GM19467 (cell line): Measurements from ENCODE around the gene HMGCL.
A peak's percentile ranks its signal among the peaks of the same experiment; 100 is the strongest.
"Not testable (repeated sequence)": the region's sequence is repeated elsewhere in the genome, so short reads cannot be mapped to it uniquely, and the experiment has no call there.

Source experiments
- ATAC-seq: cut with Tn5 transposase; IDR thresholded peaks from one replicate; pipeline ENCODE4 v1.9.1; 2021; ENCODE audit warnings: mild to moderate bottlenecking, moderate library complexity; ENCODE audit not compliant: unreplicated experiment

The HMGCL gene

DNA sequence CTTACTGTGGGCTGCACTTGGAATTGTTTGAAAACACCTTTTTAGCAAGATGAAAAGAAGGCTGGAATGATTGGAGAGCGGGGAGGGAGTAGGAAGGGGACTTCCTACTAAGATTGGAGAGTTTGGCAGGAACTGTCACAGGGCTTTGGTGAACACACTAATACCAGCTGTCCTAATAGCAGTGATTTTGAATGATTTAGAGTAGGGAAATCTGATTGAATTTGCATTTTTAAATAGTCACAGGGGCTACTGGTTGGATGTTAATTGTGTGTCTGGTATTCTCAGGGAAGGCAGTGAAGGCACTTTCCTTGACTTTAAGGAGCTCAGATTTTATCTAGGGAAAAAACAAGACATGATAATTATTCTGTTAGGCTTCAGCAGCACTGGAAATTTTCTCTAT lies 2.5 kb upstream of the HMGCL start:
- no peak for ATAC-seq

GRCh38 chr1:23826590-23826989 lies 1.4 kb upstream of the HMGCL start:
- not testable (repeated sequence) for ATAC-seq

DNA sequence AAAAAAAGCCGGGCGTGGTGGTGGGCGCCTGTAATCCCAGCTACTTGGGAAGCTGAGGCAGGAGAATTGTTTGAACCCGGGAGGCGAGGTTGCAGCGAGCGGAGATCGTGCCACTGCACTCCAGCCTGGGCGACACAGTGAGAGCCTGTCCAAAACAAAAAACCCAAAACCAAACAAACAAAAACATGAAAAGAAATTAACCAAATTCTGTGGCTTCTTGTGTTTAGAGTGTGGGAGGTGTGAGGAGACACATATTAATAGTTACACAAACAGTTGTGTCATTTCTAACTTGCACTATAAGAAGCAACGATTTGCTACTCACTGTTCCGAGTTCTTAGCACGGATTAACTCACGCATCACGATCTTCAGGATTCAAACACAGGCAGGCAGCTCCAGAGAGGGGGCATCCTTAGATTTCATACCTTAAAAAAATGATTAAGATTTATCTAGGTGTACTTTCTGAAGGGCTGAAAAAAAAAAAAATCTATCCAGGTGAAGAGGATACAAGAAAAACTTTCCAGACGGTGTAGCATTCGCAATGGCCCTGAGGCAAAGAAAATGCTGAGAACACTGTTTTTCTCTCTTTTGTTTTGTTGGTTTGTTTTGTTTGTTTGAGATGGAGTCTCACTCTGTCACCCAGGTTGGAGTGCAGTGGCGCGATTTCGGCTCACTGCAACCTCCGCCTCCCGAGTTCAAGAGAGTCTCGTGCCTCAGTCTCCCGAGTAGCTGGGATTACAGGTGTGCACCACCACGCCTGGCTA lies 713 bp upstream of the HMGCL start:
- no peak for ATAC-seq

GRCh38 chr1:23824711-23825075 lies 536 bp downstream of the HMGCL start:
- no peak for ATAC-seq

DNA sequence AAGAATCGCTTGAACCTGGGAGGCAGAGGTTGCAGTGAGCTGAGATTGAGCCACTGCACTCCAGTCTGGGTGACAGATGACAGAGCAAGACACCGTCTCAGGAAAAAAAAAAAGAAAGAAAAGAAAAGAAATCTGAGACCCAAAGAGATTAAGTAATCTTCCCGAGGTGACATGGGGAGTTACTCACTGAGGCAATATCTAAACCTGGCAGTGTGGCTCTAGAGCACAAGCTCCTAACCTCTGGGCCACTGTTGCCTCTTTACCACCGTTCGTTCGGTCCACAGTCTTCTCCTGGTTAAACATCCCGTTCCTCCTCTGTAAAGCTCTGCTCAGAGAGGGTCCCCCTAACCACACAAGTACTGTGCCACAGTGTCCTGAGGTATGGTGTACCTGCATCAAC lies 1.5 kb downstream of the HMGCL start:
- ATAC-seq, result no peak

- no peak for ATAC-seq
Measured at GRCh38 chr1:23817633-23818032, 7.6 kb downstream of the HMGCL start.

- no peak for ATAC-seq
Measured at GRCh38 chr1:23816906-23817305, 8.3 kb downstream of the HMGCL start.

- ATAC-seq, result no peak
Measured at GRCh38 chr1:23816361-23816760, 8.9 kb downstream of the HMGCL start.

GRCh38 chr1:23814016-23814415 lies 11.2 kb downstream of the HMGCL start:
- ATAC-seq, result no peak

GRCh38 chr1:23810818-23811540 lies 14.2 kb downstream of the HMGCL start:
- no peak for ATAC-seq

DNA sequence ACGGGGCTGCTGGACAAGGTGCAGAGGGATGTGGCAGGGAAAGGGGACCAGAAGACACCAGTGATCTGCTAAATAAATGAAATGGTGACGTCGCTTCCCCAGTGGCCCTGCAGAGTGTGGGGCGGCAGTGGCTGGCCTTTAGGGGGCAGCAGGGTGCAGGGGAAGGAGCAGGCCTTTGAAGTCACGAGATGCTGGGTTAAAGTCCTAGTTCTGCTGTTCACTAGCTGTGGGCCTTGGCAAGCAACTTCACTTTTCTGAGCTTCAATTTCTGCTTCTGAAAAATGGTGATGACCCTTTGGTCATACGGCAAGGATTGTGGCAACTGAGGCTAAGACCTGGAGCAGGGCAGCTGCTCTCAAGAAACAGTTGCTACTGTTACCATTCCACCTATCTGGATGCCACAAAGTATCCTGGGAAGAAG lies 15.5 kb downstream of the HMGCL start:
- peak; percentile 49 for ATAC-seq

- ATAC-seq, result no peak
Measured at GRCh38 chr1:23807453-23807852, 17.8 kb downstream of the HMGCL start.

GRCh38 chr1:23806280-23806679 lies 18.9 kb downstream of the HMGCL start:
- no peak for ATAC-seq

DNA sequence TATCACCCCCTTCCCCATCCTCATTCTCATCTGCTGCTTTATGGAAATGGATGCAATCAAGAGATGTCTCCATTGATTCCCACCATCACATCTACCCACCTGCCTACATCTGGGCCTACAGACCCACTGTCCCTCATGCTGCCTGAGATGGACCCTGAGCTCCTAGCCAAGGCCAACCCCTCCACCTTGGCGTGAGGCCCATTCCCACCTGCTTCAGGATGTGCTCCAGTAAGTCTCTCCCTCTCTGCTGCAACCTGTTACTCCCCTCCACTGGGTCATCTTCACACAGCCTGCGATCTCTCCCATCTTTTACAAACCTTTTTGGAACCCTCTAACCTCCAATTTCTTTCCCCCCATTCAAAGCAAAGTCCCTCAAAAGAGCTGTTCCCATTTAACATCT lies 20.2 kb downstream of the HMGCL start:
- ATAC-seq, result no peak

DNA sequence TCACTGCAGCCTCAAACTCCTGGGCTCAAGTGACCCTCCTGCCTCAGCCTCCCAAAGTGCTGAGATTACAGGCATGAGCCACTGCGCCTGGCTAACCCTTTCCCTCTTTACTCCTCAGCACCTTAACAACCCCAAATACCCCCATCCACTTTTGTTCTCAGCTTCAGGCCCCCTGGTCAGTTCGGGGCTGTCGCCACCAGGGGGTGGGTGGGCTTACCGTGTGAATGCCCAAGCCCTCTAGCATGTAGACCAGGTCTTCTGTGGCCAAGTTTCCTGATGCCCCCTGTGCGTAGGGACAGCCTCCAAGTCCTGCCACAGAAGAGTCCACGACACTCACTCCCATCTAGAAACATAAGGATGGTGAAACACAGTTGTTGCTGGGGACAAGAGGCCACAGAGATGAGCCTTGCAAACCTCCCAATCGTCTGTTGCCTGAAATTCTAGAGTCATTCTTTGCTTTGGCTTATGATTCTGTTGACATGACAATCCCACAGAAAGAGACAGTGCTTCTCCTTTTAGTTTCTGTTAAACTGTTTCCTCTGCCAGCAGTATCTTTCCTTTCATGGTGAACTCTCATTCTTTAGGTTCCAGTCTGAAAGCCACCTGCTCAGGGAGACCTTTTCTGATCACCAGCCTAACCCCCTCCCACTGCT lies 20.9 kb downstream of the HMGCL start:
- ATAC-seq, result no peak

DNA sequence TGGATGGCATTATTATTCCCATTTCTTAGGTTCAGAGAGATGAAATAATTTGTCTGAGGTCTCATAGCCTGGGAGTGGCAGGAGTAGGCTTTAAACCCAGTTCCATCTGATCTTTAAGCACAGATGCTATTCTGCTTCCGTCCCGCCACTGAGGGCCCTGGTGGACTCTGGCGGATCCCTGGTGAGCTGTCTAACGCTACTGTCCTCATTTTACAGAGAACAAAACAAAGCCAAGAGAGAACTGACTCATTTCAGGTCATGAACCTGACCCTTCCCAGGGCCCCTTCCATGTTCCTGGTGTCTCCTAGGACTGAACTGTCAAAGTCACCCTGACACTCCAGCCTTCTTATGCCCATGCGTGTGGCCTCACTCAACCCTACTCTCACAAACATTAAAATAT lies 21.6 kb downstream of the HMGCL start:
- ATAC-seq, result no peak

DNA sequence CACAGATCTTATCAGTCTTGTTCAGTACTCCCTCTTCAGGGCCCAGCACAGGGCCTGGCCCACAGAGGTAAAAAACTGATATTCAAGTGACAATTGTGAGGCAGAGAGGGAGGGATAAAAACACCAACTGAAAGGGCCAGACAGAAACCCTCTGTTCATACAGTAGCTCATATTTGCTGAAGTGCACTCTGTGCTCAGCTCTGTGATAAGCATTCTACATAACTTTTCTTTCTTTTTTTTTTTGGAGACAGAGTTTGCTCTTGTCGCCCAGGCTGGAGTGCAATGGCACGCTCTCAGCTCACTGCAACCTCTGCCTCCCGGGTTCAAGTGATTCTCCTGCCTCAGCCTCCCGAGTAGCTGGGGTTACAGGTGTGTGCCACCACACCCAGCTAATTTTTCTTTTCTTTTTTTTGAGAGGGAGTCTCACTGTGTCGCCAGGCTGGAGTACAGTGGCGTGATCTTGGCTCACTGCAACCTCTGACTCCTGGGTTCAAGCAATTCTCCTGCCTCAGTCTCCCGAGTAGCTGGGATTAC lies 22.4 kb downstream of the HMGCL start:
- not testable (repeated sequence) for ATAC-seq

DNA sequence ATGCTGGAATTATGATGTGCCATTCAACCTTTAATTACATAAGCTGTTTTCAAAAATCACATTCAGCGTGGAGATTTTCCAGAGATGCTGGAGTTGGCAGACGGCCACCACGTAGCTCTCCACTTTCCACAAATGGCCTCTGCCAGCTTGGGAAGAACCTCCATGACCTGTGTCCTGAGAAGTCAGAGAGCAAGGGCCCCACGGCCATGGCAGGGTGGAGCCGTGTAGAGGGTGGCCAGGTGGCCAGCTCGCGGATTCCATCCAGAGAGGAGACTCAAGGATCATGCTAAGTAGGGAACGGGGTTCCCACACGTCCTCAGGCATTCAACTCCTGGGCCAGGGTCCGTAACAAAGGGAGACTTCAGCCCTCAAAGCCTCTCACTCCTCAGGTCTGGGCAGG lies 23.4 kb downstream of the HMGCL start:
- ATAC-seq, result no peak

- no peak for ATAC-seq
Measured at GRCh38 chr1:23801338-23801748, 23.9 kb downstream of the HMGCL start.

GRCh38 chr1:23800400-23801337 lies 24.6 kb downstream of the HMGCL start, which contains the start of gene GALE:
GALE (minus strand) TSS chr1:23800754; CDS start chr1:23799007, 1,747 bp downstream.
- ATAC-seq, result peak; percentile 64
